Lung (tissue), 12 donors: ENCODE data around the gene KRTAP10-6. TPM values are rescaled to one million over a fixed set of nuclear protein-coding genes. Genes with fewer than 3 reads are reported as not detected.

Experiments
- ATAC-seq: fragments of 200-7000 bp; cut with Tn5 transposase; one replicate; pipeline ENCODE4 v1.9.1; 2020; ENCODE audit warnings: moderate number of reproducible peaks; ENCODE audit not compliant: insufficient read depth, low FRiP score
- DNase-seq, 3 donors: peaks; one replicate each; pipeline ENCODE4 v3.0.0-alpha.2; 2013 to 2017
- H3K27ac ChIP-seq, 2 donors: one replicate each; pipeline ENCODE4 v1.5.1; 2013; ENCODE audit warnings: mild to moderate bottlenecking in 2 of 2, moderate library complexity in 2 of 2, control low read depth in 1 of 2, inconsistent platforms in 1 of 2, low read depth in 1 of 2, low read length in 1 of 2
- H3K27me3 ChIP-seq, 3 donors: one replicate each; pipeline ENCODE4 v1.5.1; 2013; ENCODE audit warnings: low read length in 2 of 3; ENCODE audit not compliant: control insufficient read depth in 3 of 3, insufficient read depth in 3 of 3
- H3K36me3 ChIP-seq, 4 donors: one replicate each; pipeline ENCODE4 v1.5.1; 2013; ENCODE audit warnings: low read length in 4 of 4, mild to moderate bottlenecking in 1 of 4, moderate library complexity in 1 of 4; ENCODE audit not compliant: control insufficient read depth in 4 of 4, insufficient read depth in 4 of 4
- H3K4me1 ChIP-seq, 5 donors: one replicate each; pipeline ENCODE4 v1.5.1; 2013; ENCODE audit warnings: low read length in 5 of 5, mild to moderate bottlenecking in 2 of 5, moderate library complexity in 1 of 5; ENCODE audit not compliant: control insufficient read depth in 5 of 5, insufficient read depth in 5 of 5
- H3K4me3 ChIP-seq: one replicate; pipeline ENCODE4 v1.5.1; 2013; ENCODE audit warnings: mild to moderate bottlenecking, control low read depth, moderate library complexity
- H3K9ac ChIP-seq, 2 donors: one replicate each; pipeline ENCODE4 v1.5.1; 2013; ENCODE audit warnings: low read length in 2 of 2, control low read depth in 1 of 2; ENCODE audit not compliant: insufficient read depth in 1 of 2
- H3K9me3 ChIP-seq, 4 donors: one replicate each; pipeline ENCODE4 v1.5.1; 2013; ENCODE audit warnings: low read length in 3 of 4, mild to moderate bottlenecking in 1 of 4, moderate library complexity in 1 of 4; ENCODE audit not compliant: control insufficient read depth in 4 of 4, insufficient read depth in 3 of 4
- CTCF ChIP-seq: IDR thresholded peaks from 2 replicates; pipeline ENCODE4 v1.5.1; 2012; ENCODE audit warnings: mild to moderate bottlenecking; ENCODE audit errors: control extremely low read depth, extremely low read depth
- WGBS, 2 donors: extraction: QIAGEN DNeasy Blood & Tissue Kit; methylation state at CpG; one replicate each; pipeline ENCODE4 v1.1.7; 2013; 5-methylcytosine and 5-hydroxymethylcytosine counted together
- polyA plus RNA-seq, 2 donors: library from polyadenylated mRNA; stranded (reverse); fragments of 200-250 nt; gene quantifications; one replicate each; pipeline ENCODE4 v1.2.1, GENCODE V29; 2013
- total RNA-seq, 2 donors: library from RNA; depleted of rRNA in 1 of 2; stranded (reverse); fragments of >200 nt in 1 of 2; gene quantifications; one replicate each; pipeline ENCODE4 v1.2.1, GENCODE V29; 2014 to 2021
- donor health status: control.
- donor health status: control.
- donor health status: Bipolar disorder and iron deficiency.
- donor health status: healthy.
- donor health status: DM: yes; HTN: yes; CAD: no.

KRTAP10-6 gene
- total and polyA plus RNA-seq, 4 donors, result not detected

GRCh38 chr21:44579056-44579832 is 13.1 kb downstream of the KRTAP10-6 start:
- peaks cover 0 to 6% (median 6%) of the 10 kb centered on the region in 3 donors for H3K27me3 ChIP-seq
- peaks cover 0 to 36% (median 5%) of the 10 kb centered on the region in 4 donors for H3K9me3 ChIP-seq
- H3K4me1 ChIP-seq, result no peaks in the 10 kb centered on the region
- no peak overlapping the region for H3K4me3 ChIP-seq
- no peak overlapping the region for H3K9ac ChIP-seq
- no peak overlapping the region for H3K27ac ChIP-seq
- TF ChIP-seq CTCF, result no peak
- no peaks in the 10 kb centered on the region for H3K36me3 ChIP-seq
- ATAC-seq (no peak), DNase-seq (no peak)
- 74 to 77% methylated on average over 20 to 22 of the region's 22 CpGs for WGBS, 2 donors

- WGBS, 2 donors, result 93 to 96% methylated on average over 16 to 17 of the region's 17 CpGs
- H3K4me3 ChIP-seq, result no peak overlapping the region
- H3K9me3 ChIP-seq, result peaks cover 0 to 36% (median 5%) of the 10 kb centered on the region in 4 donors
- no peak overlapping the region for H3K9ac ChIP-seq
- TF ChIP-seq CTCF, result no peak
- H3K27ac ChIP-seq, result no peak overlapping the region
- no peaks in the 10 kb centered on the region for H3K36me3 ChIP-seq
- H3K4me1 ChIP-seq, result no peaks in the 10 kb centered on the region
- no peak for ATAC-seq
- H3K27me3 ChIP-seq, result peaks cover 0 to 6% (median 2%) of the 10 kb centered on the region in 3 donors
- DNase-seq, result no peak
Observed at GRCh38 chr21:44578371-44579055, 13.8 kb downstream of the KRTAP10-6 start.

- Histone ChIP-seq H3K27me3 (peaks cover 0 to 2% (median 2%) of the 10 kb centered on the region in 3 donors), H3K4me3 (no peak overlapping the region), H3K9me3 (peaks cover 0 to 38% (median 7%) of the 10 kb centered on the region in 4 donors), H3K36me3 (no peaks in the 10 kb centered on the region), H3K27ac (no peak overlapping the region), H3K4me1 (no peaks in the 10 kb centered on the region), H3K9ac (no peak overlapping the region)
- TF ChIP-seq CTCF, result no peak
- ATAC-seq, result no peak
- no peak for DNase-seq
- WGBS, 2 donors, result 86 to 89% methylated on average over 8 to 10 of the region's 10 CpGs
Observed at GRCh38 chr21:44576025-44576420, 16.3 kb downstream of the KRTAP10-6 start.
